A375 (cell line): ENCODE results near the gene NUP160. TPM values are rescaled to one million over a fixed set of nuclear protein-coding genes. Genes with fewer than 3 reads are reported as not detected.

ENCODE experiments used
- small RNA-seq: library from RNA; depleted of rRNA; stranded (forward); fragments of <200 nt; gene quantifications from one replicate; pipeline ENCODE3, GENCODE V24; 2014
- total RNA-seq: library from RNA; depleted of rRNA; stranded (reverse); fragments of >200 nt; shearing (Covaris generic); gene quantifications from 2 replicates; pipeline ENCODE4 v1.2.3, GENCODE V29; 2014; rRNA removed

Gene NUP160, protein sequence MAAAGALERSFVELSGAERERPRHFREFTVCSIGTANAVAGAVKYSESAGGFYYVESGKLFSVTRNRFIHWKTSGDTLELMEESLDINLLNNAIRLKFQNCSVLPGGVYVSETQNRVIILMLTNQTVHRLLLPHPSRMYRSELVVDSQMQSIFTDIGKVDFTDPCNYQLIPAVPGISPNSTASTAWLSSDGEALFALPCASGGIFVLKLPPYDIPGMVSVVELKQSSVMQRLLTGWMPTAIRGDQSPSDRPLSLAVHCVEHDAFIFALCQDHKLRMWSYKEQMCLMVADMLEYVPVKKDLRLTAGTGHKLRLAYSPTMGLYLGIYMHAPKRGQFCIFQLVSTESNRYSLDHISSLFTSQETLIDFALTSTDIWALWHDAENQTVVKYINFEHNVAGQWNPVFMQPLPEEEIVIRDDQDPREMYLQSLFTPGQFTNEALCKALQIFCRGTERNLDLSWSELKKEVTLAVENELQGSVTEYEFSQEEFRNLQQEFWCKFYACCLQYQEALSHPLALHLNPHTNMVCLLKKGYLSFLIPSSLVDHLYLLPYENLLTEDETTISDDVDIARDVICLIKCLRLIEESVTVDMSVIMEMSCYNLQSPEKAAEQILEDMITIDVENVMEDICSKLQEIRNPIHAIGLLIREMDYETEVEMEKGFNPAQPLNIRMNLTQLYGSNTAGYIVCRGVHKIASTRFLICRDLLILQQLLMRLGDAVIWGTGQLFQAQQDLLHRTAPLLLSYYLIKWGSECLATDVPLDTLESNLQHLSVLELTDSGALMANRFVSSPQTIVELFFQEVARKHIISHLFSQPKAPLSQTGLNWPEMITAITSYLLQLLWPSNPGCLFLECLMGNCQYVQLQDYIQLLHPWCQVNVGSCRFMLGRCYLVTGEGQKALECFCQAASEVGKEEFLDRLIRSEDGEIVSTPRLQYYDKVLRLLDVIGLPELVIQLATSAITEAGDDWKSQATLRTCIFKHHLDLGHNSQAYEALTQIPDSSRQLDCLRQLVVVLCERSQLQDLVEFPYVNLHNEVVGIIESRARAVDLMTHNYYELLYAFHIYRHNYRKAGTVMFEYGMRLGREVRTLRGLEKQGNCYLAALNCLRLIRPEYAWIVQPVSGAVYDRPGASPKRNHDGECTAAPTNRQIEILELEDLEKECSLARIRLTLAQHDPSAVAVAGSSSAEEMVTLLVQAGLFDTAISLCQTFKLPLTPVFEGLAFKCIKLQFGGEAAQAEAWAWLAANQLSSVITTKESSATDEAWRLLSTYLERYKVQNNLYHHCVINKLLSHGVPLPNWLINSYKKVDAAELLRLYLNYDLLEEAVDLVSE (N-terminal part only)
- total RNA-seq = 36.7 and 37.8 TPM in 2 replicates

DNA sequence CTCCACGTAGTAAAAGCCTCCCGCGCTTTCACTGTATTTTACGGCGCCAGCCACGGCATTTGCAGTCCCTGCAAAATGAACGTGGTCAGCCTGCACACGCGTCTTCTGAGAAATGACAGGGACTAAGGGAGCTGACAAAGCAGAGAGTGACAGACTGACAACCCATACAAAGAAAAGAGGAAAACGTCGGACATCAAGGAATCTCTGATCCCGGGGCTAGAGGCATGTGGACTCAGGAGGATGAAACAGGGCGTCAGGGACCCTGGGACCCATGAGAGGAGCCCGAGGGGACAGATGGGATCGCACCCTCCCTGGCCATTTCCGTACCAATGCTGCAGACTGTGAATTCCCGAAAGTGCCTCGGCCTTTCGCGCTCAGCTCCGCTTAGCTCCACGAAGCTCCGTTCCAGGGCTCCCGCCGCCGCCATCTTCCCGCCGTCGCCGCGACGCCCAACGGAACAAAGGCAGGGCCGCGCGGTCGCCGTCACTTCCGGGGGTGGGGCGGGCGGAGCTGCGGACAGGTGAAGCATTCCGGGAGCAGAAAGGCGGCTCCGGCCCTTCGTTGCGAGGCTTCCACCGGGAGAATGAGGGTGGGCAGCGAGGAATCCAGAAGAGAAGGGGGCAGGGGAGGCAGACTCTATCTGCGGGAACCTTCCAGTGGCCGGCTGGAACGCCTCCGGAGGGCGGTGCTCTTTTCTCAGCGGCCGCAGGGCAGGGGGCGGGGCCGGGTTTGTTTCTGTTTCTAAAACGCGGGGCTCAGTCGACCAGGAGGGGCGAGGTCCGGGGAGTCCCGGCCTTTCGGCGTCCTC lies at the start of gene NUP160:
NUP160 (minus strand) TSS at position 459 of the 808 bp plus-strand sequence; CDS start at position 427, 32 bp downstream.

Small RNAs within 50 kb of the gene (small RNA-seq; reads per million reads assigned to genes)
- gene AC021443.1 = not detected
- not detected for gene RF00019
- 0.29 reads per million for gene RNA5SP340

Other genes starting within 250 kb of the NUP160 start
- 64.9 and 92.9 TPM in 2 replicates for gene MTCH2, start 205.8 kb downstream of the NUP160 start, total RNA-seq
- gene AGBL2, start 133.0 kb downstream of the NUP160 start, total RNA-seq = 1.3 and 1.4 TPM in 2 replicates
- 57.5 and 59.6 TPM in 2 replicates for gene FNBP4, start 81.0 kb downstream of the NUP160 start, total RNA-seq
- gene PTPRJ, start 132.2 kb upstream of the NUP160 start, total RNA-seq = 26.9 and 34.6 TPM in 2 replicates